Amygdala (tissue), 56 donors: ENCODE measurements around the gene POTEH.
"Not testable (repeated sequence)": the region's sequence is repeated elsewhere in the genome, so short reads cannot be mapped to it uniquely, and the experiment has no call there.

ENCODE experiments used
- DNase-seq, 56 donors: peaks; one replicate each; lab custom pipeline; 2025; lab: John Stamatoyannopoulos, UW

POTEH gene

DNA sequence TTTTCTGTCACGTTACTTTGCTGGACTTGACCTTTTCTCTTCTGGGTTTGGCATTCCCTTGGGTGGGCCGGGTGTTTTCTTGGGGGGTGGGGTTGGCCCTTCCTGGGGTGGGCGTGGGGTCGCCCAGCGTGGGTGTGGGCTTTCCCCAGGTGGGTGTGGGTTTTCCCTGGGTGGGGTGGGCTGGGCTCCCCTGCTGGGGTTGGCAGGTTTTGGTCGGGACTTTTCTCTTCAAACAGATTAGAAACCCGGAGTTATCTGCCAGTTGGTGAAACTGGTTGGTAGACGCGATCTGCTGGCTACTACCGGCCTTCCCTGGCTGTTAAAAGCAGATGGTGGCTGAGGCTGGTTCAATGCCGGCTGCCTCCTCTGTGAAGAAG is at the start of gene POTEH:
TSS of gene POTEH (plus strand) at position 278 of the 377 bp plus-strand sequence. CDS start at position 330, 52 bp downstream.
- not testable (repeated sequence) for DNase-seq

- not testable (repeated sequence) for DNase-seq
Observed at GRCh38 chr22:15642288-15642861, 47.5 kb upstream of the POTEH start.

- DNase-seq: not testable (repeated sequence)
Observed at GRCh38 chr22:15651954-15652353, 37.9 kb upstream of the POTEH start.

GRCh38 chr22:15652738-15653137 is 37.1 kb upstream of the POTEH start:
- not testable (repeated sequence) for DNase-seq

DNA sequence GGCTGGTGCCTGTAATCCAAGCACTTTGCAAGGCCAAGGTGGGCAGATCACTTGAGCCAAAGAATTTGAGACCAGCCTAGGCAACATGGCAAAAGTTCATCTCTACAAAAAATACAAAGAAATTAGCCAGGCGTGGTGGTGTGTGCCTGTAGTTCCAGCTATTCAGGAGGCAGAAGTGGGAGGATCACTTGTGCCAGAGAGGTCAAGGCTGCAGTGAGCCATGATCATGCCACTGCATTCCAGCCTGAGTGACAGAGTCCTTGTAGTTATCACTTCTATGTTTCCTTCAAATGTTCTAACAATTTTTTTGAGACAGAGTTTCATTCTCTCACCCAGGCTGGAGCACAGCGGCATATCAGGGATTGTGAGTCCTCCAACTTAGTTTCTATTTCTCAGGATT is 36.6 kb upstream of the POTEH start:
- DNase-seq: not testable (repeated sequence)

- DNase-seq: not testable (repeated sequence)
Observed at GRCh38 chr22:15661102-15661501, 28.7 kb upstream of the POTEH start.

- DNase-seq: not testable (repeated sequence)
Observed at GRCh38 chr22:15664682-15665081, 25.1 kb upstream of the POTEH start.

- not testable (repeated sequence) for DNase-seq
Observed at GRCh38 chr22:15665478-15665877, 24.3 kb upstream of the POTEH start.

GRCh38 chr22:15669430-15669829 is 20.4 kb upstream of the POTEH start:
- not testable (repeated sequence) for DNase-seq

DNA sequence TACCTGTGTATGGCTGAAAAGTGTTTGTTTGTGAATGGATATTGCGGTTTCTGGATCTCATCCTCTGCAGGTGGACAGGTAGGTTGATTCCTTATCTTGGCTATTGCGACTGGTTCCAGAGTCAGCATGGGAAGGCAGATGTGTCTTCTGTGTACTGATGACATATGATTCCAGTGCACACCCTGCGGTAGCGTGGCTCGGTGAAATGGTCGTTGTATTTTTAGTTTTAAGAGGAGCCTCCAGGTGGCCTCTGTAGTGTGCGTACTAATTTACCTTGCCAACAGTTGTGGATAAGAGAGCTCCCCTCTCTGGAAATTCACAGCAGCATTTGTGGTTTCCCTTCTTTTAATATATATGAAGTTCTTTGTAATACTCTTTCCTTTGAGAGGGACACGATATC is 10.1 kb upstream of the POTEH start:
- not testable (repeated sequence) for DNase-seq

GRCh38 chr22:15684115-15684514 is 5.7 kb upstream of the POTEH start:
- DNase-seq: not testable (repeated sequence)

GRCh38 chr22:15684695-15685094 is 5.1 kb upstream of the POTEH start:
- DNase-seq: not testable (repeated sequence)

- not testable (repeated sequence) for DNase-seq
Observed at GRCh38 chr22:15685641-15686040, 4.2 kb upstream of the POTEH start.

DNA sequence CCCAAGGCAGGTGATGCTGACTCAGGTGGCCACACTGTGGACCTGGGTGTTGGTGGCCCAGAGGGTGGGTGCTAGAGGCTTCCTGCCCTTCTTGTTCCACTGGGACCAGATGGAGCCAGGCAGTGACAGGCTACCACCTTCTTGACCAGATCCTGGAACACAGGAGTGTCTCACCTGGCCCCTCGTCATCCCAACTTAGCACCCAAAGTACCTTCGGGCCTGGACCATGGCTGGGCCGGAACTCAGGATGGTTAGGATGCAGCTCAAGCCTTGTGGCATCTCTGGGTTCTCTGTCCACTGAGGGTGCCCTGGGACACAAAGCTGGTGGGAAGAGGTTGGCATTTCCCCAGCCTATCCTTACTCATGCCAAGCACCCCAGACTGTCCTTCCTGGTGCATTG is 2.7 kb upstream of the POTEH start:
- not testable (repeated sequence) for DNase-seq

GRCh38 chr22:15687676-15688075 is 2.1 kb upstream of the POTEH start:
- not testable (repeated sequence) for DNase-seq

DNA sequence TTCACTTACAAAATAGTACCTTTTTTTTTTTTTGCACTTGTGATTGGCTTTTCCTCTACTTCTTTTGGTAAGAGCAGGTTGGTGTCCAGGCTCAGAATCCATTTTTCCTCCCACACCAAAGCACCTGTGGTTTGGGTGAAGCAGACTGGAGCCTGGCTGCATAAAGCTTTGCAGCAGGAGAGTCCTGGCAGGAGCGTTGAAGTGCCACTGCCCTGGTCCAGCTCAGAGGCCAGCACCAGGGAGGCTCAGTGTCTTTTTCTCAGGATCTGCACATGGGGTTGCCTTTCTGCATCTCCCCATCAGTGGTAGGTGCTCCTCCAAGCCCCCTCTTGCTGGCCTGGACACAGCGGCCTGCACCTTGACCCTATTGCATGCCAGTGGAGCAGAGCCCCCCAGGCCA is 1.7 kb upstream of the POTEH start:
- DNase-seq: not testable (repeated sequence)

DNA sequence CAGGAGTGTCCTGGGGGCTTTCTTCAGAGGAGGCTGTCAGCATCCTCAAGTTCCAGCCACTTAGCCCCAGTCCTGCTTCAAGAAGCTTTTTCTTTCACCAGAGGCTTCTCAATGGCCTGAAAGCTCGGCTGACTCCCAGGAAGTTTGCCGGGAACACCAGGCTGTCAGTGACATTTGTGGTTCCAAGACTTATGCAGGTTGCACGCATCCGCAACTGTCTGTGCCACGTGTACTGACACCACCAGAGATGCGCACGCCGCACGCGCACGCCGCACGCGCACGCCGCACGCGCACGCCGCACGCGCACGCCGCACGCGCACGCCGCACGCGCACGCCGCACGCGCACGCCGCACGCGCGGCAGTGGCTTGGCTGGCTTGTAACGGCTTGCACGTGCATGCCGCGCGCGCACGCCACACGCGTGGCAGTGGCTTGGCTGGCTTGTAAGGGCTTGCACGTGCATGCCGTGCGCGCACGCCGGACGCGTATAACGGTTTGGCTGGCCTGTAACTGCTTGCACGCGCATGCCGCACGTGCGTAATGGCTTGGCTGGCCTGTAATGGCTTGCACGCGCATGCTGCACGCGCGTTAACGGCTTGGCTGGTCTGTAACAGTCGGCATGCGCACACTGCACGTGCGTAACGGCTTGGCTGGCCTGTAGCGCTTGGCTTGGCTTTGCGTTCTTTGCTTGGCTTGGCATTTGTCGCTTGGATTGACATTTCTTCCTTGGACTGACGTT is 646 bp upstream of the POTEH start:
- DNase-seq: not testable (repeated sequence)

DNA sequence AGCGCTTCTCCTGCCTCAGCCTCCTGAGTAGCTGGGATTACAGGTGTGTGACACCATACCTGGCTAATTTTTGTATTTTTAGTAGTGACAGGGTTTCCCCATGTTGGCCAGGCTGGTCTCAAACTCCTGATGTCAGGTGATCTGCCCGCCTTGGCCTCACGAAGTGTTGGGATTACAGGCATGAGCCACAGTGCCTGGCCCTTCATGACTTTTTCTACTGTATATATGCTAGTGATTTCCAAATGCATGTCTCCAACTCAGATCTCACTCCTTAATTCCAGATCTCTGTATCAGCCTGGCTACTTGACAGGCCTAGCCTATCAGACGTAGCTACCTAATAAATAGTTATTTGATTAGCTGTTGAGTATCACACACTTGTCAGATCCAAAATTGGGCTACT is 23.8 kb downstream of the POTEH start:
- DNase-seq: not testable (repeated sequence)

GRCh38 chr22:15714125-15714524 is 24.3 kb downstream of the POTEH start:
- DNase-seq: not testable (repeated sequence)

DNA sequence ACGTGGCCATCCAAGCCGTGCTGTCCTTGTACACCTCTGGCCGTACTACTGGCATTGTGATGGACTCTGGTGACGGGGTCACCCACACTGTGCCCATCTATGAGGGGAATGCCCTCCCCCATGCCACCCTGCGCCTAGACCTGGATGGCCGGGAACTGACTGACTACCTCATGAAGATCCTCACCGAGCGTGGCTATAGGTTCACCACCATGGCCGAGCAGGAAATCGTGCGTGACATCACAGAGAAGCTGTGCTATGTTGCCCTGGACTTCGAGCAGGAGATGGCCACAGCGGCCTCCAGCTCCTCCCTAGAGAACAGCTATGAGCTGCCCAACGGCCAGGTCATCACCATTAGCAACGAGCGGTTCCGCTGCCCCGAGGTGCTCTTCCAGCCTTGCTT is 32.1 kb downstream of the POTEH start:
- DNase-seq: not testable (repeated sequence)

DNA sequence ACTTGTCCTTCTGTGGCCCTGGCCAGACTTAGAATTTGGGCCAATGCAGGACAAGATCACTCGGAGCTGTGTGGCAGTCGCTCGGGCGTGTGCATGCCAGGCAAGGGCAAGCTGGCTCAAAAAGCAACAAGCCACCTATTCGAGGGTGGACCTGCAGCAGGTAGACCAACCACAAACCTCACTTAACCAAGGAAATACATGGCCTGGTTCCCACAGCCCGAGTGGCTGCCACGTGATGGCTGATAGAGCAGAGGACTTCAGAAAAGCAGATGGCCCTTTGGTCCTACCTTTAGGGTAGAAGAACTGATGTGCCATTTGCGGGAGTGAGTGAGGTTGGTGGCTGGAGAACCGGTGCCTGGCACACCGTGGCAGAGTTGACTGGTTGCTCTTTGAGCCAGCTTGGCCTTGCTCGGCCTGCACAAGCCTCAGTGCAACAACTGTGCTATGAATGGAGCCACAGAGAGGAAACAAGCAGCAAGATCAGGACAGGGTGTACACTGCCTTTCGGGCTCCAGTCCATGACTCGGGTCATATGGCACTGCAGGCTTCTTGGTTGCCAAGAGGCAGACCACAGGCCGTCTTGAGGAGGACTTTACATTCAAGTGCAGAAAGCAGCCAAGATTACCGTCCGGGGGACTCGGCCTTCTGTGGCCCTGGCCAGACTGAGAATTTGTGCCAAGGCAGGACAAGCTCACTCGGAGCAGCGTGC is 39.5 kb downstream of the POTEH start:
- DNase-seq: not testable (repeated sequence)
